Hindlimb muscle (tissue), 1 donor: ENCODE data around the gene ZDHHC5. TPM values are rescaled to one million over a fixed set of nuclear protein-coding genes. Genes with fewer than 3 reads are reported as not detected.
"Not testable (repeated sequence)": the region's sequence is repeated elsewhere in the genome, so short reads cannot be mapped to it uniquely, and the experiment has no call there.

Experiments
- DNase-seq: peaks from one replicate; pipeline ENCODE4 v3.0.0-alpha.2; 2013
- polyA plus RNA-seq: library from polyadenylated mRNA; unstranded; fragments of 120-200 nt; gene quantifications from one replicate; pipeline ENCODE4 v1.2.1, GENCODE V29; 2013; ENCODE audit not compliant: insufficient read length

Gene ZDHHC5
- polyA plus RNA-seq, 1 donor, result 31.9 TPM

DNA sequence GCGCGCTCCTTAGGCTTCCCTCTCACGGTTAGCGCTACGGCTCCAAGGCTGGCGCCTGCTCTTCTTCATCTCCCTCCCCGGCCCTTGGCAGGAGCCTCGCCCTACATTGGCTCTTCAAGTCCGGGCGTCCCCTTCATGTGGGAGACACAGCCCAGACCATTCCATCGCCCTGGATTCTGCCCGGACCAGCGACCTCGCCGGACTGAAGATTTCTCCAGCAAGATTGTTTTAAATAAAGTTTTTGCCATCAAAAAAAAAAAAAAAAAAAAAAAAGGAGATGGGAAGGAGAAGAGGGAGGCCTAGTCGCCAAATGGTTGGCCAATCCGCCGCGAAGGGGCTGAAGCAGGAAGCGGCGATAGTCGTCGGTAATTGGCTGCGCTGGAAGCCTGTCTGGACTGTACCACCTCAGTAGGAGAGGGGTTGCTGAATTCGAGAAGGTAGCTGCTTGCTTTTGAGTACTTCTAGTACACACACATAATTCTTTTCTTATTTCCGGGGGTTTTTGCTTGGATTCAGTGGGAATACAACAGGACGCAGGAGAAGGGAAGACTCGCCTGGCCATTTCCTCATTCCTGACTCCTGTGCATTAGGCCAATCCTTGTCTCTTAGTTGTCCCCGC lies 688 bp upstream of the ZDHHC5 start:
- DNase-seq, result peak; percentile 97

GRCh38 chr11:57668434-57668782 lies 494 bp downstream of the ZDHHC5 start:
- DNase-seq, result no peak

DNA sequence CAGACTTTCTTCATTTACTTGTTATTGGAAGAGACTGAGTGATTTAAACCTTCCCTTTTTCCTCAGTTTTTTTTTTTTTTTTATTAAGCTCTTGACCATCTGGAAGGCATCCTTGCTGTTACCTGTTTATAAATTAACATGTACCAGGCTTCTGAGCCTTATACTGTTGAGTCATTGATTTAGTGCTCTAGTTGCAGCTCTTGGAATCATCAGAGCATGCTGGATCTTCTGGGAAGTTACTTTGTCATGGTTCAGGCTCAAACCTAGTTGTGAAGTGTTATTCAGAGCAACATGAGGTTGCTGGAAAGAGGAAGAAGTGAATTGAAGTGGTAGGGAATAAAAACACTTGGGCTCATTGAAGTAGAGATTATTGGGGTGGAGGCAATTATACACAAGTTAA lies 6.3 kb downstream of the ZDHHC5 start:
- DNase-seq, result no peak

DNA sequence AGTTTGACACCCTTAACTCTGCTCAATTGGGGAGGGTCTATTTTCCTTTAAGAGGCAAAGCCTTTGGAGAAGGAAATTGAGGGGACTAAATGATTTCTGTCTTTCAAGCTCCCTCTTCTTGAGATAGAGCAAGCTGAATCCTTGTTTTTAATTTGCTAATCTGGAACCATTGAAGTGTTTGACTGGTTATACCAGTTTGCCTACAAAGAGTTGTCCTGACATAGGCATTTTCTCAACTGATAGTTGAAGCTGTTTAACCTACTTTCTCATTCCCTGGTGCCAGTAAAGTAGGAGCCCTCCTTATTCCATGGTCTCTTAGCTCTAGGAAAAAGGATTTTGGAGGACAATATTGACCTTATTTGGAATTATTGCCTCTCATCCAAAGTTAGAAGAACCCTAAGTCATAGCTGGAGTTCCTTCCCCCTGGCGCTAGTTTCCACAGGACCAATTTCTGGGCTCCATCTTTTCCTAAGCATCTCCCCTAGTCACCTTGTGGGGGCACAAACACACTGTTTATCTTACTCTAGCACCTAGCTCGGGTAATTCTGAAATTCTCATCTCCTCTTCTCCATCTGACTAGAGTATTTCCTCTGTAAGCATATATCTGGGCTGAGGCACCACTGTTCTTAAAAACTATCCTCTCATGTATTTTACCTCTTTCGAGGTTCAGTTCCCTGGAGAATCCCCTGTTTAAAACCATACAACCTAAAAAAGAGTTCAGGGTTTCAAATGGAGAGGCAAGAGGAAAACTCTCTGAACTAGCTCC lies 7.4 kb downstream of the ZDHHC5 start:
- no peak for DNase-seq

DNA sequence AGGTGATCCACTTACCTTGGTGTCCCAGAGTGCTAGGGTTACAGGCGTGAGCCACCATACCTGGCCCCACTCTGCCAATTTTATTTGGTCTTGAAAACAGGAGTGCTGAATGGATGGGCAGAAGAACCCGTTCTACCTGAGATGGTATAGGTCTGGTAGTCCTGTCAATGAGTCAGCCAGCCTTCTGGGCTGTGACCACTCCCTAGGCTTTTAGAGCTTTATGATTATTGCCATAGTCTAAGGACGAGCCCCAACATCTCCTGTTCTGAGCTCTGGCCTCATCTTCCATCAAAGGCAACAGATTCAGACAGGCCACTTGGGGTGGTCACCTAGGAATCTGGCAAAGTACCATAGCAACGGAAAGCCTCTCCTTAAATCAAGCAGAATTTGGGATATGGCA lies 11.5 kb downstream of the ZDHHC5 start:
- no peak for DNase-seq

DNA sequence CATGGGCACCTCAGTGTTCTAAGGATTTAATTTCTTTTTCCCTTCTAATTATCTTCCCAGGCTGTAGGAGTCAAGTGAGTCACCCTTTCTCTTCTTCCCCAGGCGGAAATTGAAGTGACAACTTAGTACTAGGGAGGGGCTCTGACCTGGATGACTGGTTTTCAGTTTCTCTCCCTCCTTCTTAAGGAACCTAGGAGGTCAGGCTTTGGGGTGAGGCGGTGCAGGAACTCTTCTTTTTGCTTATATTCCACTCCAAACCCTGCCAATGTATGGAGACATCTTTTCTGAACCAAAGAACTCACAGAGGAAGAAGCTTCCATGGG lies 12.6 kb downstream of the ZDHHC5 start:
- no peak for DNase-seq

DNA sequence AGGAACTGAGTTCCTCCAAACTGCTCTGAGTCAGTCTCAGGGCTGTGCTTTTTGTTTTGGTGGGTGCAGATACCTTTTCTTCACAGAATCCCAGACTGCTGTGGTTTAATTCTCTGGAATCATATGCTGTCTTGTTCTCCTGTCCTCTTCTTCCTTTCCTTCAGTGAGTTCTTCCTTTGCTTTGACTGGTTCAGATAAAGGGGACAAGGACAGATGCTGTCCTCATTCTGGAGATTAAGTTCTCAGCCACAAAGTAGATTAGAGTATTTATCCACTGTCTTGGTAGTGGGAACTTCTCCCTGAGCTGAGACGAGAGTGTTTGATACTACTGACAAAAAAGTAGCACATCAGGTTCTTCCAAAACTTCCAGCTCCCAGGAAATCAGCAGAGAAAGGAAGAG lies 13.3 kb downstream of the ZDHHC5 start:
- DNase-seq, result no peak

DNA sequence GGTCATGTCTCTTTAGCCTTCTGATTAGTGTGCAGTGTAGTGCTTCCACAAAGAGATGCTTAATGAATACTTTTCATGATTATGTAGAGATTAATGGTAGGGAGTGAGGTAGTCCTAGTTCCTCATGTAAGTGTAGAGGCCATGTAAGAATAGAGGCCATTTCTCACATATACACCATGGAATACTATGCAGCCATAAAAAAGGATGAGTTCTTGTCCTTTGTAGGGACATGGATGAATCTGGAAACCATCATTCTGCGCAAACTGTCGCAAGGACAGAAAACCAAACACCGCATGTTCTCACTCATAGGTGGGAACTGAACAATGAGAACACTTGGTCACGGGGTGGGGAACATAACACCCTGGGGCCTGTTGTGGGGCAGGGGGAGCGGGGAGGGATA lies 22.6 kb downstream of the ZDHHC5 start:
- DNase-seq, result not testable (repeated sequence)

- DNase-seq, result no peak
Measured at GRCh38 chr11:57698843-57699365, 31.0 kb downstream of the ZDHHC5 start.

DNA sequence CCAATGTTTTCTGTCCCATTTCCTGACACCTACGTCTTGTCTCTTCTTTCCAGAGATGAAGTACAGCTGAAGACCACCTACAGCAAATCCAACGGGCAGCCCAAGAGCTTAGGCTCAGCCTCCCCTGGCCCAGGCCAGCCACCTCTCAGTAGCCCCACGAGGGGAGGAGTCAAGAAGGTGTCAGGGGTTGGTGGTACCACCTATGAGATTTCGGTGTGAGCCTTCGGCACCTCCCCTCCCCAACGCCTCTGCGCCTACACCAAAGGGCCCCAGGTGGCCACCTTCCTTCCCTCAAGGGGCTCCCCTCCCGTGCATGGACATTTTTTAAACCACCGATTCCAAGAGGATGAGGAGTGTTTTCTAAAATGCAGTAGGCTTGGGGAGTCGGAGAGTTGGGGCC lies 31.9 kb downstream of the ZDHHC5 start:
- DNase-seq, result no peak

DNA sequence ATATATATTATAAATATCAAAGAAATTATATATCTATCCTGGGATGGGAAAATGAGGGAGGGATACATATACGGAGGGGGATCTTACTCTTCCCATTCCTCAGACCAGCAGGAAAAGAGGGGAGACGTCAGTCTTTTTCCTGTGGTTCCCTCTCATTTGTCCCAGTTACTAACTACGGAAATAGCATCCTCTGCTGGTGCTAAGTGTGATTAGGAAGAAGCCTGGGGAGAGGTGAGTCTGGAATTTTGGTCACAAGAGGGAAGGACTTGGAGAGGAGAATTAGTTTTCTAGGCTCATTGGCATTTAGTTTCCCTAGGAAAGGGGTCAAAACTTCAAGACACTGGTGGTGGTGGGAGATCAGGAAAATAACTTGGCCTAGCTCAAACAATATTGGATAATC lies 32.5 kb downstream of the ZDHHC5 start:
- no peak for DNase-seq

GRCh38 chr11:57703341-57703740 lies 35.4 kb downstream of the ZDHHC5 start:
- DNase-seq, result no peak

DNA sequence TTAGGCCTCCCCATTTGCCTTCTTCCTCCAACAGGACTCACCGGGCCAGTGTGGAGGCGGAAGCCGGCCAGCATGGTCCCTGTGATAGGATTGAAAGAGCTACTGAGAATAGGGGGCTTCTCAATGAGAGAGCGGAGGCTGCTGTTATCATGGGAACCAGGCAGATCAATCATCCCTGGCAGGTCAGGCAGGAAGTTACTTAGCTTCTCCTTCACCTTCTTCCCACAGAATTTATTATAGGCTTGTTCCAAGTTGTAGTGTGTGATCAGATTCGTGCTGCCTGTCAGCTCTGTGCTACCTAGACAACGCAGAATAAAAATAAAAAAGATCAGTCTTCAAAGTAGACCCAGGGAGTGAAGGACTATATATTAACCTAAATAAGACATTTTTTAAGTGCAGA lies 37.0 kb downstream of the ZDHHC5 start:
- no peak for DNase-seq

DNA sequence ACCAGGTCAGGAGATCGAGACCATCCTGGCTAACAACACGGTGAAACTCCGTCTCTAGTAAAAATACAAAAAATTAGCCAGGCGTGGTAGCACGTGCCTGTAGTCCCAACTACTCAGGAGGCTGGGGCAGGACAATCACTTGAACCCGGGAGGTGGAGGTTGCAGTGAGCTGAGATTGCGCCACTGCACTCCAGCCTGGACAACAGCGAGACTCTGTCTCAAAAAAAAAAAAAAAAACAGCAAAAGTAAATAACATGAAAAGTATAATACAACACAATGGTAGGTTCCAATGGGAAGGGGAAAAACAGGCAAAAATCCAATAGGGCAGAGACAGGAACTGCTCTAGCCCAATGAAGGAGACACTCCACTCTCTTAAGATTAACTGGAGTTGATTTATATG lies 37.5 kb downstream of the ZDHHC5 start:
- not testable (repeated sequence) for DNase-seq

DNA sequence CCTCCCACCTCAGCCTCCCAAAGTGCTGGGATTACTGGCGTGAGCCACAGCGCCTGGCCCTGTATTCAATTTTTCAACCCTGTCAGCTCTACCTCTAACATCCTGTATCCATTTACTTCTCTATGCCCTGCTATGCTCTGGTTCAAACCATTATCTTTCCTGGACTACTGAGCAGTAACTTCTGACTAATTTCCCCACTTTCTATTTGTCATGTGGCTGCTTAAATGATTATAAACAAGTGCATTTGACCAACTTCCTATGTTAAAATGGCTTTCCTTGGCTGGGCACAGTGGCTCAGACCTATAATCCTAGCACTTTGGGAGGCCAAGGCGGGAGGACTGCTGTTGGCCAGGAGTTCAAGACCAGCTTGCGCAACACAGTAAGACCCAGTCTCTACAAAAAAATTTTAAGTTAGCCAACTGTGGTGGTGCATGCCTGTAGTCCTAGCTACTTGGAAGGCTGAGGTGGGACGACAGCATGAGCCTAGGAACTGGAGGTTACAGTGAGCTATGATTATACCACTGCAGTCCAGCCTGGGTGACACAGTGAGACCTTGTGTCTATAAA lies 42.0 kb downstream of the ZDHHC5 start:
- no peak for DNase-seq

DNA sequence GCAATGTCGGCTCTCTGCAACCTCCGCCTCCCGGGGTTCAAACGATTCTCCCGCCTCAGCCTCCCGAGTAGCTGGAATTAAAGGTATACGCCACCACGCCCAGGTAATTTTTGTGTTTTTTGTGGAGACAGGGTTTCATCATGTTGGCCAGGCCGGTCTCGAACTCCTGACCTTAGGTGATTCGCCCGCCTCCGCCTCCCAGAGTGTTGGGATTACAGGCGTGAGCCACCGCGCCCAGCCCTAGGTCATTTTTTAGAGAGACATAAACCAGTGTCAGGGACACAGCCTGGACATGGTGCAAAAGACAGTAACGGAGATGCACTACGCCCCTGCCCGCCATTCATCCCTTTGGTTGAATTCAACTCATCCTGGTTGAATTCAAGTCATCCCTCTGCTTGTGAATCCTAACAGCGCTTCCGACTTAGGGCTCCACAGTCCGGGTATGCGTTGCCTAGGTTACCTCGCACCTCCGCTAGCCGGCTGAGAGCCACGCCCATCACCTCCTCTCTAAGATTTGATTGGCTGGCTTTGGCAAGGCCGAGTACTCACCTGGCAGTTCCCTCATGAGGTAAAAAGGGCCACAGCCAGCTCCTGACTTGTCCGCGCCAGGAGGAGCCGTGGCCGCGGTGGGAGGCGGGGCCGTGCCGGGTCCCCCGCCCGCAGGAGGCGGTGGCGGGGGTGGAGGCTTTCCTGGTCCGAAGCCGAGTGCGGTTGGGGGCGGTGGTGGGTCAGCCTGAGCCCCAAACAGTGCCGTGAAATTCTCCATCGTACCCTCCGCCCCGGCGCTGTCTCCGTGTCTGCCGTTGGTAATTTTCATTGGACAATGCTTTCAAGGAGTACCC lies 43.7 kb downstream of the ZDHHC5 start, which contains the start of gene MED19:
Gene MED19 (minus strand): TSS at position 802 of the 842 bp plus-strand sequence. CDS start 36 bp downstream, at position 766.
- DNase-seq, result no peak

DNA sequence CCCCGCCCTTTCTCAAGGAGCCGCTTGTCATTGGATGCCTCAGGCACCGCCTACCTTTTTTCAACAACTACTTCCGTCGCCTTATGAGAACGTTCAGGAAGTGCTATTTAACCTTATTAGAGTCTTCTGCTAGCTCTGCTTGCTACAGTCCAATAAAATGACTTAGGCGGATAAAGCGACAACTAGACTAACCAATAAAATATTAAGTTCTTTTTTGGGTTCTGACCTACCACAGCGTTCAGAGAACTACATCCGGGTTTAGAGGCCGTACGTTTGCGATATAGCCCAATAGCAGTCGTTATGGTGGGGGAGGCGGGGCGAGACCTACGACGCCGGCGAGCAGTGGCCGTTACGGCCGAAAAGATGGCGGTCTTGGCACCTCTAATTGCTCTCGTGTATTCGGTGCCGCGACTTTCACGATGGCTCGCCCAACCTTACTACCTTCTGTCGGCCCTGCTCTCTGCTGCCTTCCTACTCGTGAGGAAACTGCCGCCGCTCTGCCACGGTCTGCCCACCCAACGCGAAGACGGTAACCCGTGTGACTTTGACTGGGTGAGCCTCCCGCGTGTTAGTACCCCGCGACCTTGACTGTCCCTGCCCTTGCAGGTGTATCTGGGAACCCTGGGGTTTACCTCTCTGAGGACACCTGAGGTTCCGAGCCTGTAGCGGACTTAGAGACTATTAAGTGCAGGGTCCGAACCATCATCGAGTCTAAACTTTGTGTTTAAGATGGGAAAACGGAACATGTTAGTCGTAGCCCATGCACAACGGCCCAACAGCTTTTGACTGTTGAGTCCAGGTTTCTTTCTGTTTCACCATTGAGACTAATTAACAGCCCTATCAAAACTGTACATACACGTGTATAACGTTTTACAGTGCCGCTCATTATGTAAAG lies 44.6 kb downstream of the ZDHHC5 start, which contains the start of gene TMX2:
Gene TMX2 (plus strand): TSS at position 338 of the 895 bp plus-strand sequence. CDS start 26 bp downstream, at position 364.
- peak; percentile 95 for DNase-seq

DNA sequence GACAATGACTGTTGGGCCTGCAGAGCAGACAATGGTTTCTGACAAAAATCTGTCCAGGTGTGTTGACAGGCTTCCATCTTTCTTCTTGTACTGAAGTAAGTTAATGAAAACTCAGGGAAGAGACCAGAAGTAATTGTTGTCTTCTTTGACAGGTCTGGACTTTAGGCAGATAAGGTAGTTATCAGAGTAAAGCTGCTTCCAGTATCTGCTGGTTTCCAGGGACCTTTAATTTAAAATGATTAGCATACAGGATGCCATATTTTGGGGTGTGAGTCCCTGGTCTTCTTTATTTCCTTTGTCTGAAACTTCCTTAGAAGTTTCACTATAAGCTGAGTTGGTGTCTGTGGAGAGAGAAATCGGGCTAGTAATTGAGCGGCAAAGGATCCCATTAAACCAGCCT lies 45.9 kb downstream of the ZDHHC5 start:
- DNase-seq, result no peak

- not testable (repeated sequence) for DNase-seq
Measured at GRCh38 chr11:57716726-57717125, 48.8 kb downstream of the ZDHHC5 start.

DNA sequence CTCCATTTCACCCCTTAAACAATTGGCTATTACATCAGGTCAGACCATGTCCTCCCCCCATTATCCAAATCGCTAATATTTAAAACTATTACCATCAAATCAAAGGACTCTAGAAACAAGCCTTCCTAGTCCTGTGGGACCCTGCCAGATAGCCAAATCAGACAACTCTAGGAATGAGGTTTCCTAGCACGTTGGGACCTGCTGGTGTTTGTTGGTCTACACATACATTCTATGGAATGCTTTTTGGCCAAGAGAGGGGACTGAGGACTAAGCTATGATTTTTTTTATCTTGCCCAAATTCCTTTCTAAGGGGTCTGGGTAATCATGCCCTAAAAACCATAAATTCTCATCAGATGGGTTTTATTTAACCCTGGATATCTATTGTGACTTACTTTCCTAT lies 59.3 kb downstream of the ZDHHC5 start:
- no peak for DNase-seq

DNA sequence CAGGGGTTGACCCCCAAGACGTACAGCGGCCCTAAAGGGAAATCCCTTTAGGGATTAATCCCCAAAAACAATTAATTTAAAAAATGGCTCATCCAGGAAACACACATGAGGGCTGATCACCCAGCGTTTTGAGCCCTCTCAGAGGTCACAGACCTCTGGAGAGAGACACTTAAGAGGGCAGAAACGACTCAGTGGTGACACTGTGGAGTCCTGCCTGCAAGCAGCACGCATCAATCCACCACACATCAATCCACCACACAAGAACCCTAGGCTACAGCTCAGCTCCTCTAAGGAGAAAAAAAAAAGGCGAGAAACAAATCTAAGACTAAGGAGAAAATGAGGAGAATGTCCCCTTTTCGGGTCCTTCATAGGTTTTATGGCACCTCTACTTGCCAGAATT lies 60.9 kb downstream of the ZDHHC5 start:
- no peak for DNase-seq

- no peak for DNase-seq
Measured at GRCh38 chr11:57729479-57729878, 61.6 kb downstream of the ZDHHC5 start.
